Measurements from ENCODE around the gene PCED1B.

PCED1B gene

GRCh38 chr12:47134005-47134404 lies 54.6 kb downstream of the PCED1B start:
- DNase-seq (ENCODE audit: low read depth): no peak
- H3K4me3 ChIP-seq (replicated peaks; ENCODE audit: low read depth, low read length): no peak overlapping the region
- TF ChIP-seq CTCF (IDR thresholded peaks at IDR 0.05; ENCODE audit: low read length, missing control alignments): no peak

- DNase-seq (ENCODE audit: low read depth): no peak
- TF ChIP-seq CTCF (IDR thresholded peaks at IDR 0.05; ENCODE audit: low read length, missing control alignments): no peak
- no peak overlapping the region for H3K4me3 ChIP-seq (replicated peaks; ENCODE audit: low read depth, low read length)
These were observed 56.2 kb downstream of the PCED1B start for GRCh38 chr12:47135578-47135977.

- H3K4me3 ChIP-seq (replicated peaks; ENCODE audit: low read depth, low read length): no peak overlapping the region
- DNase-seq (ENCODE audit: low read depth): no peak
- TF ChIP-seq CTCF (IDR thresholded peaks at IDR 0.05; ENCODE audit: low read length, missing control alignments): no peak
These were observed 59.7 kb downstream of the PCED1B start for GRCh38 chr12:47139000-47139681.

- DNase-seq (ENCODE audit: low read depth): no peak
- no peak for TF ChIP-seq CTCF (IDR thresholded peaks at IDR 0.05; ENCODE audit: low read length, missing control alignments)
- no peak overlapping the region for H3K4me3 ChIP-seq (replicated peaks; ENCODE audit: low read depth, low read length)
These were observed 62.0 kb downstream of the PCED1B start for GRCh38 chr12:47141459-47141858.

GRCh38 chr12:47144769-47145168 lies 65.3 kb downstream of the PCED1B start:
- TF ChIP-seq CTCF (IDR thresholded peaks at IDR 0.05; ENCODE audit: low read length, missing control alignments): no peak
- DNase-seq (ENCODE audit: low read depth): no peak
- H3K4me3 ChIP-seq (replicated peaks; ENCODE audit: low read depth, low read length): no peak overlapping the region

- no peak for TF ChIP-seq CTCF (IDR thresholded peaks at IDR 0.05; ENCODE audit: low read length, missing control alignments)
- H3K4me3 ChIP-seq (replicated peaks; ENCODE audit: low read depth, low read length): no peak overlapping the region
- DNase-seq (ENCODE audit: low read depth): no peak
These were observed 65.8 kb downstream of the PCED1B start for GRCh38 chr12:47145188-47145587.

- H3K4me3 ChIP-seq (replicated peaks; ENCODE audit: low read depth, low read length): no peak overlapping the region
- DNase-seq (ENCODE audit: low read depth): no peak
- no peak for TF ChIP-seq CTCF (IDR thresholded peaks at IDR 0.05; ENCODE audit: low read length, missing control alignments)
These were observed 68.3 kb downstream of the PCED1B start for GRCh38 chr12:47147739-47148138.

Data from fibroblast of pulmonary artery (primary cell).